GM12878 (cell line): ENCODE data around the gene PDZRN3. TPM values are rescaled to one million over a fixed set of nuclear protein-coding genes. Genes with fewer than 3 reads are reported as not detected.

ENCODE experiments used
- ATAC-seq: fragments of 200-7000 bp; cut with Tn5 transposase; 3 replicates; pipeline ENCODE4 v1.9.1; 2020; ENCODE audit warnings: mild to moderate bottlenecking, moderate library complexity
- BruUV-seq: library from RNA; stranded (reverse); fragments of 400-500 nt; replicated peaks from 2 replicates; lab custom pipeline; 2021; lab: Mats Ljungman, UMichigan
- CTCF ChIA-PET: fragments of 300-600 bp; sonication (Branson Sonifier 250); formaldehyde crosslinking; extraction: SDS; loops from one replicate; lab custom pipeline; 2021; ENCODE audit warnings: inconsistent platforms; lab: Yijun Ruan, JAX
- POLR2A ChIA-PET: fragments of 350-600 bp; formaldehyde crosslinking; extraction: SDS; loops from one replicate; lab custom pipeline; 2021; ENCODE audit warnings: inconsistent platforms; lab: Charles Lee
- RAD21 ChIA-PET: fragments of 300-600 bp; sonication (Branson Sonifier 250); formaldehyde crosslinking; loops from one replicate; lab custom pipeline; 2023; ENCODE audit warnings: antibody characterized with exemption; ENCODE audit not compliant: unreplicated experiment; lab: Charles Lee
- SMC1A ChIA-PET: fragments of 300-600 bp; sonication (Branson Sonifier 250); formaldehyde crosslinking; loops from one replicate; lab custom pipeline; 2023; ENCODE audit not compliant: unreplicated experiment, uncharacterized antibody; lab: Charles Lee
- DNase-seq: peaks from one replicate; pipeline ENCODE4 v3.0.0-alpha.2; 2011; ENCODE audit warnings: low read depth, low spot score
- FAIRE-seq: peaks from 3 replicates; lab custom pipeline; 2011; peaks lifted over from hg19 to GRCh38; lab: Jason Lieb, UNC
- H2AFZ ChIP-seq: 2 replicates; pipeline ENCODE4 v1.6.0; 2011; ENCODE audit warnings: low read depth, low read length, control low read depth; ENCODE audit not compliant: control insufficient read depth
- H3K27ac ChIP-seq: 2 replicates; pipeline ENCODE4 v1.5.1; 2011; ENCODE audit warnings: control low read depth; ENCODE audit not compliant: control insufficient read depth, insufficient read depth
- H3K27me3 ChIP-seq, 2 experiments: replicated peaks in 1 of 2; 2 replicates each; pipeline versions ENCODE4 v1.6.0 to v1.6.1; 2011; ENCODE audit warnings: low read length in 1 of 2; ENCODE audit not compliant: control insufficient read depth in 2 of 2, insufficient read depth in 2 of 2
- H3K36me3 ChIP-seq, 2 experiments: 2 replicates each; pipeline ENCODE4 v1.5.1; 2011; ENCODE audit warnings: low read length in 1 of 2; ENCODE audit not compliant: control insufficient read depth in 2 of 2, insufficient read depth in 2 of 2
- H3K4me1 ChIP-seq: 2 replicates; pipeline ENCODE4 v1.6.1; 2011; ENCODE audit warnings: mild to moderate bottlenecking, low read length, moderate library complexity, mixed read lengths; ENCODE audit not compliant: control insufficient read depth, insufficient read depth
- H3K4me2 ChIP-seq: 2 replicates; pipeline ENCODE4 v1.6.0; 2011; ENCODE audit warnings: control low read depth; ENCODE audit not compliant: control insufficient read depth, insufficient read depth
- H3K4me3 ChIP-seq: fragments of 200-600 bp; sonication (generic); 2 replicates; pipeline ENCODE4 v1.5.1; 2016
- H3K79me2 ChIP-seq: 2 replicates; pipeline ENCODE4 v1.6.0; 2011; ENCODE audit warnings: low read length; ENCODE audit not compliant: control insufficient read depth, insufficient read depth
- H3K9ac ChIP-seq: 2 replicates; pipeline ENCODE4 v1.8.0; 2011; ENCODE audit warnings: low read length, control low read depth, mixed read lengths; ENCODE audit not compliant: control insufficient read depth, insufficient read depth
- H3K9me3 ChIP-seq: replicated peaks from 3 replicates; pipeline ENCODE4 v1.5.1; 2011; ENCODE audit warnings: mild to moderate bottlenecking, low read length; ENCODE audit not compliant: control insufficient read depth, insufficient read depth
- H4K20me1 ChIP-seq: 2 replicates; pipeline ENCODE4 v1.6.0; 2011; ENCODE audit not compliant: control insufficient read depth, insufficient read depth
- HCFC1 ChIP-seq: fragments of 150-350 bp; IDR thresholded peaks from 2 replicates; pipeline ENCODE4 v1.6.1; 2014; ENCODE audit warnings: low read length
- NKRF ChIP-seq: fragments of 450-650 bp; conservative IDR thresholded peaks from 2 replicates; pipeline ENCODE4 v1.6.1; 2017; ENCODE audit warnings: mild to moderate bottlenecking, moderate library complexity
- PAX5 ChIP-seq: IDR thresholded peaks from 2 replicates; pipeline ENCODE4 v1.6.1; 2011; ENCODE audit warnings: low read depth, low read length, borderline replicate concordance
- POLR2AphosphoS2 ChIP-seq: IDR thresholded peaks from 2 replicates; pipeline ENCODE4 v1.6.1; 2011; ENCODE audit warnings: low read depth, mild to moderate bottlenecking, low read length, improper control_type of control experiment, moderate library complexity
- ZBTB4 ChIP-seq: fragments of 450-650 bp; formaldehyde crosslinking; IDR thresholded peaks from 2 replicates; pipeline ENCODE4 v1.4.0; 2022; ENCODE audit warnings: mild to moderate bottlenecking, moderate library complexity
- ZNF274 ChIP-seq: IDR thresholded peaks from one replicate; pipeline ENCODE4 v1.8.0; 2011; ENCODE audit not compliant: insufficient read length, insufficient read depth
- ZNF592 ChIP-seq: fragments of 450-650 bp; IDR thresholded peaks from 2 replicates; pipeline ENCODE4 v1.6.1; 2017; ENCODE audit warnings: mild to moderate bottlenecking, moderate library complexity
- ZNF687 ChIP-seq: fragments of 450-650 bp; IDR thresholded peaks from 2 replicates; pipeline ENCODE4 v1.6.1; 2017; ENCODE audit warnings: mild to moderate bottlenecking, moderate library complexity
- WGBS: methylation state at CpG from one replicate; pipeline ENCODE4 v1.1.6; 2016; ENCODE audit warnings: low lambda C conversion rate; ENCODE audit not compliant: insufficient replicate concordance, insufficient coverage; ENCODE audit errors: missing lambda C conversion rate; 5-methylcytosine and 5-hydroxymethylcytosine counted together
- in situ Hi-C: fragments of 300-500 bp; cut with MboI; formaldehyde crosslinking; loops from 9 replicates; pipeline ENCODE4 v1.14.3; 2018; ENCODE audit warnings: mixed read lengths
- intact Hi-C: fragments of 100-400 bp; cut with micrococcal nuclease; formaldehyde crosslinking; loops from one replicate; pipeline ENCODE4 v1.14.2; 2022; ENCODE audit not compliant: unreplicated experiment
- polyA plus RNA-seq, 11 experiments: library from polyadenylated mRNA; depleted of rRNA in 4 of 11; unstranded in 6 of 11; stranded (reverse) in 5 of 11; fragments of >200 nt; fragmentation: Nextera tagmentation in 4 of 11; fragmentation: Illumina TruSeq in 1 of 11; extraction: Ambion mirVana in 4 of 11; extraction: Trizol in 1 of 11; gene quantifications; 1 replicate in 1 of 11; 2 replicates in 10 of 11; pipeline versions ENCODE4 v1.2.1 to v1.2.3, GENCODE V29; 2011 to 2016; ENCODE audit warnings: inconsistent platforms in 2 of 11, missing spikeins in 2 of 11, low read depth in 1 of 11
- total RNA-seq, 4 experiments: library from RNA; depleted of rRNA in 3 of 4; stranded (reverse); fragments of >200 nt in 3 of 4; fragmentation: Illumina TruSeq in 1 of 4; extraction: Trizol in 1 of 4; gene quantifications; 2 replicates each; pipeline versions ENCODE4 v1.2.1 to v1.2.3, GENCODE V29; 2013 to 2021

PDZRN3 gene
- total and polyA plus RNA-seq, 10 of the 15 experiments (the other 5 are each of a cell fraction or from before 2014, with no cell fraction given): 0.07 to 0.37 (median 0.12) TPM; not detected in 6

GRCh38 chr3:73453666-73454065 lies 171.1 kb downstream of the PDZRN3 start (continued):
- TF ChIP-seq ZNF687 (no peak), POLR2AphosphoS2 (no peak)

- no TSS peak for BruUV-seq
- TF ChIP-seq ZBTB4 (no peak), NKRF (no peak), HCFC1 (no peak), ZNF274 (no peak), PAX5 (no peak), ZNF592 (no peak)
These were observed 172.0 kb downstream of the PDZRN3 start for GRCh38 chr3:73452729-73453128.

More at GRCh38 chr3:73452729-73453128, 172.0 kb downstream of the PDZRN3 start:
- in situ Hi-C loops (loop anchor here (5.0 kb wide), 1 partner anchor 50 kb away; no protein-coding TSS in a partner anchor), intact Hi-C loops (no loop called here)
- SMC1A ChIA-PET: interaction anchor here (1.3 to 6.8 kb wide), 3 partner anchors 34 to 49 kb away, joined by 3 to 46 read pairs (median 16); no protein-coding TSS in a partner anchor
- Histone ChIP-seq H2AFZ (no peak overlapping the region), H3K27ac (no peak overlapping the region), H3K4me1 (peaks cover 35% of the 10 kb centered on the region), H3K36me3 (no peaks in the 10 kb centered on the region), H4K20me1 (no peaks in the 10 kb centered on the region), H3K79me2 (no peaks in the 10 kb centered on the region), H3K9ac (no peak overlapping the region), H3K9me3 (no peaks in the 10 kb centered on the region; the same call in 2 of the 3 replicates), H3K4me2 (no peak overlapping the region), H3K4me3 (no peak overlapping the region), H3K27me3 (no peaks in the 10 kb centered on the region)
- POLR2A ChIA-PET: no interaction called here
- 68% methylated on average over 3 of the region's 3 CpGs for WGBS
- DNase-seq (no peak), FAIRE-seq (no peak), ATAC-seq (no peak)
- RAD21 ChIA-PET: interaction anchor here (4.5 kb wide), 1 partner anchor 49 kb away, joined by 23 read pairs; no protein-coding TSS in a partner anchor
- CTCF ChIA-PET: interaction anchor here (8.1 kb wide), 1 partner anchor 51 kb away, joined by 110 read pairs; no protein-coding TSS in a partner anchor
